Esophagus muscularis mucosa (tissue), 4 donors: Measurements from ENCODE around the gene PPIL1. TPM values are rescaled to one million over a fixed set of nuclear protein-coding genes. Genes with fewer than 3 reads are reported as not detected.
"Not testable (repeated sequence)": the region's sequence is repeated elsewhere in the genome, so short reads cannot be mapped to it uniquely, and the experiment has no call there.

Experiments
- DNase-seq: peaks from one replicate; pipeline ENCODE4 v3.0.0-alpha.2; 2017; ENCODE audit errors: extremely low spot score
- H3K27ac ChIP-seq, 4 donors: fragments of 200-600 bp; sonication (generic); replicated peaks in 1 of 4; 1 replicate in 3 of 4; 2 replicates in 1 of 4; pipeline ENCODE4 v1.5.1; 2016 to 2019; ENCODE audit warnings: mild to moderate bottlenecking in 1 of 4
- H3K27me3 ChIP-seq, 4 donors: fragments of 200-600 bp; sonication (generic); one replicate each; pipeline versions ENCODE4 v1.5.1 to v1.6.0; 2016 to 2019
- H3K36me3 ChIP-seq, 4 donors: fragments of 200-600 bp; sonication (generic); one replicate each; pipeline ENCODE4 v1.5.1; 2016 to 2019
- H3K4me1 ChIP-seq, 4 donors: fragments of 200-600 bp; sonication (generic); one replicate each; pipeline ENCODE4 v1.5.1; 2016 to 2019
- H3K4me3 ChIP-seq, 4 donors: fragments of 200-600 bp; sonication (generic); 1 replicate in 2 of 4; 2 replicates in 2 of 4; pipeline ENCODE4 v1.5.1; 2016 to 2019; ENCODE audit warnings: mild to moderate bottlenecking in 4 of 4, moderate library complexity in 1 of 4
- H3K9me3 ChIP-seq, 4 donors: fragments of 200-600 bp; sonication (generic); 1 replicate in 3 of 4; 2 replicates in 1 of 4; pipeline ENCODE4 v1.5.1; 2016 to 2019
- EP300 ChIP-seq: sonication (generic); formaldehyde crosslinking; IDR thresholded peaks from one replicate; pipeline ENCODE4 v1.6.1; 2017; ENCODE audit warnings: antibody characterized with exemption
- POLR2A ChIP-seq: fragments of 450-650 bp; IDR thresholded peaks from one replicate; pipeline ENCODE4 v1.6.1; 2017; ENCODE audit warnings: antibody characterized with exemption, moderate library complexity, mild to moderate bottlenecking, low read depth
- POLR2AphosphoS5 ChIP-seq, 2 donors: sonication (generic); formaldehyde crosslinking; IDR thresholded peaks; one replicate each; pipeline ENCODE4 v1.6.1; 2017; ENCODE audit warnings: antibody characterized with exemption in 2 of 2
- whole genome bisulfite sequencing: methylation state at CpG from one replicate; pipeline ENCODE4 v1.1.5; 2018; 5-methylcytosine and 5-hydroxymethylcytosine counted together
- intact Hi-C: fragments of 100-400 bp; cut with DNase I; formaldehyde crosslinking; loops from one replicate; pipeline ENCODE4 v1.15.1; 2023
- total RNA-seq, 4 donors: library from RNA; depleted of rRNA; stranded (reverse); fragments of >200 nt; gene quantifications; one replicate each; pipeline versions ENCODE4 v1.1.0 to v1.2.1, GENCODE V29; 2016
- TF ChIP-seq, protein P1 (sequence below), 3 experiments: fragments of 200-600 bp in 2 of 3; fragments of 450-650 bp in 1 of 3; sonication (generic) in 2 of 3; IDR thresholded peaks; one replicate each; pipeline ENCODE4 v1.5.1; 2017 to 2019; ENCODE audit warnings: antibody characterized with exemption in 3 of 3, mild to moderate bottlenecking in 2 of 3, moderate library complexity in 1 of 3

Gene PPIL1
- total RNA-seq, 4 donors from 2014 or later, result 17.6 to 30.3 (median 25.4) TPM

DNA sequence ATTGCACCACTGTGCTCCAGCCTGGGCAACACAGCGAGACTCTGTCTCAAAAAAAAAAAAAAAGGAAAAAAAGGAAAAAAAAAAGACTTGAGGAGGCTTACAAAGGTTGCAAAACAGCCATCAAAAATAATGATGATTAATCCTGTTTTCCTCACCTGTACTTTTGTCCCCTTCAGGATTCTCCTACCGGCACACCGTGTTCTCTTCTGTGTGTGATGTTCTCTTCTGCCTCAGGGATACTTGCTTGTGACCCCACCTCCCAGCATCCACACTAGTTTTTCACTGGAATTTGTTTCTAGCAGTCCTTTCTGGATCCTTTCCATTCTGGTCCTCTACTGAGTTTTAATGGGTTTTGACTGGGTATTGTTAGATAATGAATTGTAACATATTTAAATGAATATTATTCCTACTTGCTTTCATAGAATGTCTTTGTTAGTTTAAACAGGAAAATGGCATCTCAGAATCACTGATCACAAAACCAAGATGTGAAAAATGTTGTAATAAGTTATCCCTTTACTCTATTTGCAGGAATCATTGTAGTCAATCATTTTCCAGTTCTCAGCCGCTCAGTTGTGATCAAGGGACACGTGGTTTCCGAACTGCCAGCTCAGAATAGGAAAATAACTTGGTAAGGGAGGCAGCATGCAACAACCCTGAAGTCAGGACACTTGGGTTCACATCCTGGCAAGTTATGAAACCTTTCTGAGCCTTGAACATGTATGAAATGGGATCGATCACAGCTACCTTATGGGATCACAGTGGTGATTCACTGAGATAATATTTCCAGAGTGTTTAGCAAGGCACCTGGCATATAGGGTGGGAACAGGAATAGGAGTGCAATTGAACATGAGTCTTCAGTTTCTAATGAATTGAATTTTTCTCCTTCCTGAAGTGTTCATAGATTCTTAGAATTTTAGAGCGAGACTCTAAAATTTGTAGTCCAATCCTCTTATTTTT lies 19.7 kb upstream of the PPIL1 start:
- Histone ChIP-seq H3K27me3 (no peaks in the 10 kb centered on the region), H3K27ac (peak overlapping the region; percentile 11 to 65 (median 54)), H3K4me1 (peaks cover 0 to 18% (median 14%) of the 10 kb centered on the region in 4 donors), H3K36me3 (peaks cover under 1 to 42% (median 33%) of the 10 kb centered on the region in 4 donors), H3K4me3 (no peak overlapping the region), H3K9me3 (no peaks in the 10 kb centered on the region)
- WGBS, result 93% methylated on average over 8 of the region's 8 CpGs
- no peak for DNase-seq
- TF ChIP-seq POLR2AphosphoS5 (IDR thresholded peaks at IDR 0.05) (peak in 1 of 2 donors; percentile 56), POLR2A (no peak), EP300 (peak; percentile 32)
- TF ChIP-seq, protein P1, sequence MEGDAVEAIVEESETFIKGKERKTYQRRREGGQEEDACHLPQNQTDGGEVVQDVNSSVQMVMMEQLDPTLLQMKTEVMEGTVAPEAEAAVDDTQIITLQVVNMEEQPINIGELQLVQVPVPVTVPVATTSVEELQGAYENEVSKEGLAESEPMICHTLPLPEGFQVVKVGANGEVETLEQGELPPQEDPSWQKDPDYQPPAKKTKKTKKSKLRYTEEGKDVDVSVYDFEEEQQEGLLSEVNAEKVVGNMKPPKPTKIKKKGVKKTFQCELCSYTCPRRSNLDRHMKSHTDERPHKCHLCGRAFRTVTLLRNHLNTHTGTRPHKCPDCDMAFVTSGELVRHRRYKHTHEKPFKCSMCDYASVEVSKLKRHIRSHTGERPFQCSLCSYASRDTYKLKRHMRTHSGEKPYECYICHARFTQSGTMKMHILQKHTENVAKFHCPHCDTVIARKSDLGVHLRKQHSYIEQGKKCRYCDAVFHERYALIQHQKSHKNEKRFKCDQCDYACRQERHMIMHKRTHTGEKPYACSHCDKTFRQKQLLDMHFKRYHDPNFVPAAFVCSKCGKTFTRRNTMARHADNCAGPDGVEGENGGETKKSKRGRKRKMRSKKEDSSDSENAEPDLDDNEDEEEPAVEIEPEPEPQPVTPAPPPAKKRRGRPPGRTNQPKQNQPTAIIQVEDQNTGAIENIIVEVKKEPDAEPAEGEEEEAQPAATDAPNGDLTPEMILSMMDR (IDR thresholded peaks at IDR 0.05), result no peak
- intact Hi-C loops, result no loop called here

- H3K4me3 ChIP-seq, H3K27me3 ChIP-seq, H3K27ac ChIP-seq, H3K9me3 ChIP-seq, DNase-seq, intact Hi-C loops: not testable (repeated sequence)
- 96% methylated on average over 2 of the region's 2 CpGs for WGBS
- Histone ChIP-seq H3K36me3 (peaks cover 0 to 30% (median 22%) of the 10 kb centered on the region in 4 donors), H3K4me1 (peaks cover 18 to 49% (median 42%) of the 10 kb centered on the region in 4 donors)
Measured at GRCh38 chr6:36891153-36891552, 16.6 kb upstream of the PPIL1 start.

GRCh38 chr6:36890112-36890663 lies 15.6 kb upstream of the PPIL1 start:
- intact Hi-C loops, result no loop called here

GRCh38 chr6:36888654-36889481 lies 14.3 kb upstream of the PPIL1 start:
- no peaks in the 10 kb centered on the region for H3K9me3 ChIP-seq
- TF ChIP-seq POLR2AphosphoS5 (IDR thresholded peaks at IDR 0.05), result no peak
- no peak for TF ChIP-seq EP300
- TF ChIP-seq POLR2A, result no peak
- H3K27me3 ChIP-seq, result no peaks in the 10 kb centered on the region
- H3K36me3 ChIP-seq, result peaks cover 0 to 10% (median 4%) of the 10 kb centered on the region in 4 donors
- no peak overlapping the region for H3K27ac ChIP-seq
- WGBS, result 51% methylated on average over 6 of the region's 6 CpGs
- no peak for DNase-seq
- no peak overlapping the region for H3K4me3 ChIP-seq
- H3K4me1 ChIP-seq, result peaks cover 18 to 45% (median 39%) of the 10 kb centered on the region in 4 donors
- intact Hi-C loops, result loop anchor here (5.0 to 10.0 kb wide), 3 partner anchors 93 to 326 kb away; no protein-coding TSS in a partner anchor

More at GRCh38 chr6:36890112-36890663, 15.6 kb upstream of the PPIL1 start:
- Histone ChIP-seq H3K27ac (no peak overlapping the region), H3K27me3 (no peaks in the 10 kb centered on the region), H3K4me1 (peaks cover 18 to 54% (median 46%) of the 10 kb centered on the region in 4 donors), H3K36me3 (peaks cover 0 to 23% (median 13%) of the 10 kb centered on the region in 4 donors), H3K9me3 (no peaks in the 10 kb centered on the region), H3K4me3 (no peak overlapping the region)
- DNase-seq, result no peak
- TF ChIP-seq, protein P1 (IDR thresholded peaks at IDR 0.05), result no peak
- TF ChIP-seq POLR2A (no peak), POLR2AphosphoS5 (IDR thresholded peaks at IDR 0.05) (no peak), EP300 (no peak)
- 88% methylated on average over 3 of the region's 3 CpGs for WGBS

- peaks cover 0 to 10% (median 3%) of the 10 kb centered on the region in 4 donors for H3K36me3 ChIP-seq
- H3K27ac ChIP-seq, result no peak overlapping the region
- H3K4me3 ChIP-seq, result no peak overlapping the region
- 98% methylated on average over 7 of the region's 7 CpGs for WGBS
- H3K9me3 ChIP-seq, result no peaks in the 10 kb centered on the region
- TF ChIP-seq, protein P1 (IDR thresholded peaks at IDR 0.05), result no peak
- TF ChIP-seq POLR2A (no peak), POLR2AphosphoS5 (IDR thresholded peaks at IDR 0.05) (no peak), EP300 (no peak)
- intact Hi-C loops, result loop anchor here (5.0 to 10.0 kb wide), 3 partner anchors 94 to 327 kb away; no protein-coding TSS in a partner anchor
- H3K27me3 ChIP-seq, result no peaks in the 10 kb centered on the region
- no peak for DNase-seq
- H3K4me1 ChIP-seq, result peaks cover 18 to 40% (median 36%) of the 10 kb centered on the region in 4 donors
Measured at GRCh38 chr6:36888115-36888643, 13.6 kb upstream of the PPIL1 start.
